Endothelial cell of umbilical vein (primary cell): ENCODE data around the gene GHRHR. TPM values are rescaled to one million over a fixed set of nuclear protein-coding genes. Genes with fewer than 3 reads are reported as not detected.

Source experiments
- BruUV-seq: library from RNA; stranded (reverse); fragments of 400-500 nt; replicated peaks from 2 replicates; lab custom pipeline; 2021; lab: Mats Ljungman, UMichigan
- CTCF ChIA-PET: fragments of 300-600, 350-600 bp; sonication (Branson Sonifier 250); formaldehyde crosslinking; loops from one replicate; lab custom pipeline; 2021; ENCODE audit warnings: antibody characterized with exemption, inconsistent platforms; lab: Charles Lee
- POLR2A ChIA-PET: fragments of 300-600, 350-600 bp; sonication (Branson Sonifier 250); formaldehyde crosslinking; loops from one replicate; lab custom pipeline; 2021; ENCODE audit warnings: antibody characterized with exemption, inconsistent platforms; lab: Charles Lee
- DNase-seq: peaks from one replicate; pipeline ENCODE4 v3.0.0-alpha.2; 2011; ENCODE audit warnings: low read depth, low spot score
- FAIRE-seq: peaks from 2 replicates; lab custom pipeline; 2011; peaks lifted over from hg19 to GRCh38; lab: Jason Lieb, UNC
- H2AFZ ChIP-seq: 2 replicates; pipeline ENCODE4 v1.6.0; 2012; ENCODE audit warnings: low read depth, low read length, control low read depth, inconsistent platforms
- H3K27ac ChIP-seq: 2 replicates; pipeline ENCODE4 v1.5.1; 2011; ENCODE audit warnings: low read depth, mild to moderate bottlenecking, control low read depth, low read length, moderate library complexity; ENCODE audit not compliant: insufficient read depth
- H3K27me3 ChIP-seq, 2 experiments: 2 replicates each; pipeline versions ENCODE4 v1.6.0 to v1.6.1; 2011; ENCODE audit warnings: low read length in 2 of 2, mixed read lengths in 1 of 2; ENCODE audit not compliant: control insufficient read depth in 2 of 2, insufficient read depth in 2 of 2
- H3K36me3 ChIP-seq, 2 experiments: 2 replicates in 1 of 2; 3 replicates in 1 of 2; pipeline ENCODE4 v1.5.1; 2011; ENCODE audit warnings: low read length in 2 of 2, mild to moderate bottlenecking in 1 of 2, moderate library complexity in 1 of 2; ENCODE audit not compliant: control insufficient read depth in 2 of 2, insufficient read depth in 2 of 2; ENCODE audit errors: extremely low read depth in 1 of 2
- H3K4me1 ChIP-seq: 3 replicates; pipeline ENCODE4 v1.5.1; 2011; ENCODE audit warnings: mild to moderate bottlenecking, low read length; ENCODE audit not compliant: control insufficient read depth, insufficient read depth; ENCODE audit errors: extremely low read depth
- H3K4me2 ChIP-seq: 2 replicates; pipeline ENCODE4 v1.6.1; 2011; ENCODE audit warnings: low read length, control low read depth, mixed read lengths; ENCODE audit not compliant: insufficient read depth
- H3K4me3 ChIP-seq, 3 experiments: fragments of 200-600 bp in 1 of 3; sonication (generic), shearing (Covaris generic) in 1 of 3; replicated peaks in 1 of 3; 2 replicates each; pipeline ENCODE4 v1.5.1; 2011 to 2016; ENCODE audit warnings: control low read depth in 3 of 3, low read length in 3 of 3, mild to moderate bottlenecking in 2 of 3, inconsistent platforms in 1 of 3, low read depth in 1 of 3, moderate library complexity in 1 of 3; ENCODE audit not compliant: insufficient read depth in 1 of 3
- H3K79me2 ChIP-seq: 2 replicates; pipeline ENCODE4 v1.6.0; 2012; ENCODE audit warnings: low read length, inconsistent platforms; ENCODE audit not compliant: control insufficient read depth, insufficient read depth
- H3K9ac ChIP-seq: replicated peaks from 2 replicates; pipeline ENCODE3; 2011; ENCODE audit warnings: low read length, control low read depth; ENCODE audit not compliant: insufficient read depth; ENCODE audit errors: extremely low read depth
- H3K9me1 ChIP-seq: replicated peaks from 3 replicates; pipeline ENCODE4 v1.6.0; 2011; ENCODE audit warnings: mild to moderate bottlenecking, low read length; ENCODE audit not compliant: control insufficient read depth, insufficient read depth; ENCODE audit errors: extremely low read depth
- H3K9me3 ChIP-seq: replicated peaks from 2 replicates; pipeline ENCODE4 v1.5.1; 2012; ENCODE audit warnings: low read length, inconsistent platforms; ENCODE audit not compliant: control insufficient read depth, insufficient read depth
- H4K20me1 ChIP-seq: replicated peaks from 2 replicates; pipeline ENCODE3; 2011; ENCODE audit warnings: mild to moderate bottlenecking, low read length; ENCODE audit not compliant: control insufficient read depth, insufficient read depth; ENCODE audit errors: extremely low read depth
- EZH2 ChIP-seq: IDR thresholded peaks from 2 replicates; pipeline ENCODE4 v1.6.1; 2012; ENCODE audit warnings: borderline replicate concordance, low read depth, mild to moderate bottlenecking, moderate library complexity, low read length, inconsistent platforms; ENCODE audit not compliant: severe bottlenecking
- FOS ChIP-seq: IDR thresholded peaks from 2 replicates; pipeline ENCODE4 v1.6.1; 2011; ENCODE audit warnings: mild to moderate bottlenecking, low read length, moderate library complexity, borderline replicate concordance; ENCODE audit not compliant: insufficient read depth
- GATA2 ChIP-seq: IDR thresholded peaks from 2 replicates; pipeline ENCODE4 v1.7.0; 2011; ENCODE audit warnings: low read depth, mild to moderate bottlenecking, moderate library complexity, mixed read lengths, low read length; ENCODE audit not compliant: insufficient read length, insufficient read depth
- JUN ChIP-seq: IDR thresholded peaks from 2 replicates; pipeline ENCODE4 v1.6.1; 2011; ENCODE audit warnings: borderline replicate concordance, low read depth; ENCODE audit not compliant: insufficient read length, insufficient read depth
- MYC ChIP-seq: IDR thresholded peaks from one replicate; pipeline ENCODE4 v1.6.1; 2011; ENCODE audit warnings: mild to moderate bottlenecking, low read depth, low read length
- POLR2A ChIP-seq: IDR thresholded peaks from 2 replicates; pipeline ENCODE4 v1.6.1; 2012; ENCODE audit warnings: low read depth, mild to moderate bottlenecking, control low read depth, low read length
- POLR2AphosphoS5 ChIP-seq: IDR thresholded peaks from 2 replicates; pipeline ENCODE4 v1.6.1; 2012; ENCODE audit warnings: low read depth, mild to moderate bottlenecking, control low read depth, low read length, moderate library complexity; ENCODE audit not compliant: insufficient read depth
- dilution Hi-C: fragments of 300-500 bp; cut with MboI; formaldehyde crosslinking; loops from one replicate; pipeline ENCODE4 v1.15.0; 2019; ENCODE audit warnings: low sequenced_read_pairs; ENCODE audit not compliant: extremely low pct_ligation_motif_present
- intact Hi-C: fragments of 100-400 bp; cut with micrococcal nuclease; formaldehyde crosslinking; loops from one replicate; pipeline ENCODE4 v1.10.0; 2022
- polyA plus RNA-seq, 4 experiments: library from polyadenylated mRNA; depleted of rRNA in 3 of 4; stranded (reverse) in 3 of 4; unstranded in 1 of 4; fragments of >200 nt; gene quantifications; 2 replicates each; pipeline versions ENCODE4 v1.2.1 to v1.2.3, GENCODE V29; 2011 to 2012; ENCODE audit warnings: missing spikeins in 1 of 4
- total RNA-seq: library from RNA; stranded (reverse); gene quantifications from 2 replicates; pipeline ENCODE4 v1.2.3, GENCODE V29; 2021
- TF ChIP-seq, protein P1 (sequence below): IDR thresholded peaks from 2 replicates; pipeline ENCODE4 v1.6.1; 2011; ENCODE audit not compliant: insufficient read depth, insufficient read length
- TF ChIP-seq, protein P2 (sequence below), 2 donors: IDR thresholded peaks; 1 replicate in 1 of 2; 2 replicates in 1 of 2; pipeline ENCODE4 v1.5.1; 2011; ENCODE audit warnings: low read length in 2 of 2, mild to moderate bottlenecking in 2 of 2, moderate library complexity in 2 of 2, control low read depth in 1 of 2, inconsistent platforms in 1 of 2, low read depth in 1 of 2; ENCODE audit not compliant: insufficient read depth in 1 of 2; ENCODE audit errors: extremely low read depth in 1 of 2

Gene GHRHR
- total and polyA plus RNA-seq, 2 donors (not counting 3 experiments of a cell fraction or from before 2014, with no cell fraction given) = not detected

DNA sequence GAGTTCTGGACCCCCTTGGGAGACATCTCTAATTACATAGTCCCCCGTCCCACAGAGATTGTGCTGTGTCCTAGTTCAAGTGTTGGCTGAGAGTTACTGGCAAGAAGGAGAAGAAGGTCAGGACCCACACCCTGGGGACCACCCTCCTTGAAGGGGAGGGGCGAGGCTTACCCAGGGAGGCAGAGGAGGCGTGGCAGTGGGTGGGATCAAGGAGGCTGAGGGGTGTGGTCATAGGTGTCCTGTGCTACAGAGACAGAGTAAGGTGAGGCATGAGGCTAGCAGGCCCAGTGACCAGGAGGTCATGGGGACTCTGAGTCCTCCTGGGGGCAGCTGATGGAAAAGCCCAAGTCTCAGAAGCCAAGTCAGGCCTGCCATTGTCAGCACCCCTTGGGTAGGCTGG lies 59.0 kb downstream of the GHRHR start:
- H3K9me3 ChIP-seq = no peaks in the 10 kb centered on the region
- intact Hi-C loops = no loop called here
- no peak overlapping the region for H3K4me2 ChIP-seq
- H3K9me1 ChIP-seq = no peaks in the 10 kb centered on the region
- H3K27me3 ChIP-seq = peaks cover 0 to 5% of the 10 kb centered on the region in 2 experiments
- BruUV-seq = no TSS peak
- ChIA-PET CTCF (interaction anchor here (1.2 kb wide), 1 partner anchor 100 kb away, joined by 3 read pairs; no protein-coding TSS in a partner anchor), POLR2A (no interaction called here)
- no peaks in the 10 kb centered on the region for H3K4me1 ChIP-seq
- H3K4me3 ChIP-seq = no peak overlapping the region
- dilution Hi-C loops = no loop called here
- TF ChIP-seq POLR2A = no peak
- no peak for TF ChIP-seq GATA2
- no peak for TF ChIP-seq EZH2
- no peak for TF ChIP-seq POLR2AphosphoS5
- no peak for TF ChIP-seq FOS
- TF ChIP-seq, protein P1, sequence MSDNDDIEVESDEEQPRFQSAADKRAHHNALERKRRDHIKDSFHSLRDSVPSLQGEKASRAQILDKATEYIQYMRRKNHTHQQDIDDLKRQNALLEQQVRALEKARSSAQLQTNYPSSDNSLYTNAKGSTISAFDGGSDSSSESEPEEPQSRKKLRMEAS = no peak
- no peak for TF ChIP-seq MYC
- TF ChIP-seq, protein P2, sequence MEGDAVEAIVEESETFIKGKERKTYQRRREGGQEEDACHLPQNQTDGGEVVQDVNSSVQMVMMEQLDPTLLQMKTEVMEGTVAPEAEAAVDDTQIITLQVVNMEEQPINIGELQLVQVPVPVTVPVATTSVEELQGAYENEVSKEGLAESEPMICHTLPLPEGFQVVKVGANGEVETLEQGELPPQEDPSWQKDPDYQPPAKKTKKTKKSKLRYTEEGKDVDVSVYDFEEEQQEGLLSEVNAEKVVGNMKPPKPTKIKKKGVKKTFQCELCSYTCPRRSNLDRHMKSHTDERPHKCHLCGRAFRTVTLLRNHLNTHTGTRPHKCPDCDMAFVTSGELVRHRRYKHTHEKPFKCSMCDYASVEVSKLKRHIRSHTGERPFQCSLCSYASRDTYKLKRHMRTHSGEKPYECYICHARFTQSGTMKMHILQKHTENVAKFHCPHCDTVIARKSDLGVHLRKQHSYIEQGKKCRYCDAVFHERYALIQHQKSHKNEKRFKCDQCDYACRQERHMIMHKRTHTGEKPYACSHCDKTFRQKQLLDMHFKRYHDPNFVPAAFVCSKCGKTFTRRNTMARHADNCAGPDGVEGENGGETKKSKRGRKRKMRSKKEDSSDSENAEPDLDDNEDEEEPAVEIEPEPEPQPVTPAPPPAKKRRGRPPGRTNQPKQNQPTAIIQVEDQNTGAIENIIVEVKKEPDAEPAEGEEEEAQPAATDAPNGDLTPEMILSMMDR (IDR thresholded peaks at IDR 0.05; ENCODE audit: extremely low read depth in 1 of 2, insufficient read depth in 1 of 2, low read depth in 1 of 2, low read length in 2 of 2) = no peak
- no peak for TF ChIP-seq JUN
- DNase-seq (no peak), FAIRE-seq (no peak)
- H3K36me3 ChIP-seq = no peaks in the 10 kb centered on the region
- no peak overlapping the region for H3K27ac ChIP-seq
- no peaks in the 10 kb centered on the region for H3K79me2 ChIP-seq
- no peaks in the 10 kb centered on the region for H4K20me1 ChIP-seq
- no peak overlapping the region for H3K9ac ChIP-seq
- no peak overlapping the region for H2AFZ ChIP-seq
